Keratinocyte (primary cell): ENCODE data around the gene RAB11FIP4. TPM values are rescaled to one million over a fixed set of nuclear protein-coding genes. Genes with fewer than 3 reads are reported as not detected.

ENCODE experiments used
- DNase-seq: peaks from one replicate; pipeline ENCODE4 v3.0.0-alpha.2; 2011; ENCODE audit warnings: low read depth, missing footprints, low spot score
- FAIRE-seq: peaks from 2 replicates; lab custom pipeline; 2011; peaks lifted over from hg19 to GRCh38; lab: Jason Lieb, UNC
- H2AFZ ChIP-seq: 2 replicates; pipeline ENCODE4 v1.6.0; 2012; ENCODE audit warnings: low read length, control low read depth, inconsistent platforms; ENCODE audit not compliant: control insufficient read depth
- H3K27ac ChIP-seq: 2 replicates; pipeline ENCODE4 v1.5.1; 2011; ENCODE audit warnings: low read length; ENCODE audit not compliant: control insufficient read depth, insufficient read depth
- H3K27me3 ChIP-seq: 3 replicates; pipeline ENCODE4 v1.6.0; 2011; ENCODE audit warnings: low read length; ENCODE audit not compliant: control insufficient read depth, insufficient read depth; ENCODE audit errors: extremely low read depth
- H3K36me3 ChIP-seq, 2 experiments: 2 replicates in 1 of 2; 3 replicates in 1 of 2; pipeline ENCODE4 v1.5.1; 2011; ENCODE audit warnings: low read length in 2 of 2, mild to moderate bottlenecking in 1 of 2; ENCODE audit not compliant: control insufficient read depth in 2 of 2, insufficient read depth in 2 of 2; ENCODE audit errors: extremely low read depth in 1 of 2
- H3K4me1 ChIP-seq: 3 replicates; pipeline ENCODE4 v1.5.1; 2011; ENCODE audit warnings: low read length; ENCODE audit not compliant: control insufficient read depth, insufficient read depth; ENCODE audit errors: extremely low read depth
- H3K4me2 ChIP-seq: 3 replicates; pipeline ENCODE4 v1.6.0; 2011; ENCODE audit warnings: low read depth, low read length; ENCODE audit not compliant: control insufficient read depth, insufficient read depth; ENCODE audit errors: extremely low read depth
- H3K4me3 ChIP-seq, 3 experiments: fragments of 200-600 bp in 1 of 3; sonication (generic) in 1 of 3; 2 replicates in 2 of 3; 3 replicates in 1 of 3; pipeline ENCODE4 v1.5.1; 2011 to 2016; ENCODE audit warnings: low read length in 3 of 3, mild to moderate bottlenecking in 3 of 3, control low read depth in 2 of 3, inconsistent platforms in 1 of 3, low read depth in 1 of 3, mixed read lengths in 1 of 3, mixed run types in 1 of 3, moderate library complexity in 1 of 3; ENCODE audit not compliant: control insufficient read depth in 2 of 3, insufficient read depth in 2 of 3; ENCODE audit errors: extremely low read depth in 1 of 3
- H3K79me2 ChIP-seq: 2 replicates; pipeline ENCODE4 v1.6.0; 2012; ENCODE audit warnings: low read length; ENCODE audit not compliant: control insufficient read depth, insufficient read depth
- H3K9ac ChIP-seq: 3 replicates; pipeline ENCODE4 v1.6.0; 2011; ENCODE audit warnings: low read length; ENCODE audit not compliant: control insufficient read depth, insufficient read depth; ENCODE audit errors: extremely low read depth
- H3K9me1 ChIP-seq: 3 replicates; pipeline ENCODE4 v1.6.0; 2011; ENCODE audit warnings: low read length; ENCODE audit not compliant: control insufficient read depth, insufficient read depth; ENCODE audit errors: extremely low read depth
- H3K9me3 ChIP-seq: 2 replicates; pipeline ENCODE4 v1.5.1; 2012; ENCODE audit warnings: low read depth, low read length; ENCODE audit not compliant: control insufficient read depth
- H4K20me1 ChIP-seq: 3 replicates; pipeline ENCODE4 v1.6.0; 2011; ENCODE audit warnings: low read length; ENCODE audit not compliant: control insufficient read depth, insufficient read depth; ENCODE audit errors: extremely low read depth
- EZH2 ChIP-seq: IDR thresholded peaks from one replicate; pipeline ENCODE4 v1.6.1; 2012; ENCODE audit warnings: inconsistent platforms, mild to moderate bottlenecking, low read length, moderate library complexity
- dilution Hi-C: fragments of 300-500 bp; cut with MboI; formaldehyde crosslinking; loops from one replicate; pipeline ENCODE4 v1.7.0; 2020; ENCODE audit warnings: low sequenced_read_pairs; ENCODE audit not compliant: extremely low pct_ligation_motif_present
- polyA plus RNA-seq, 5 experiments: library from polyadenylated mRNA; depleted of rRNA in 3 of 5; stranded (reverse) in 3 of 5; stranded (forward) in 1 of 5; unstranded in 1 of 5; fragments of >200 nt; gene quantifications; 1 replicate in 1 of 5; 2 replicates in 3 of 5; 3 replicates in 1 of 5; pipeline versions ENCODE4 v1.2.1 to v1.2.3, GENCODE V29; 2011 to 2012; ENCODE audit warnings: missing spikeins in 2 of 5, low read depth in 1 of 5, low replicate concordance in 1 of 5
- TF ChIP-seq, protein P1 (sequence below), 3 experiments: IDR thresholded peaks in 1 of 3; conservative IDR thresholded peaks in 1 of 3; optimal IDR thresholded peaks in 1 of 3; 2 replicates in 2 of 3; 3 replicates in 1 of 3; pipeline versions ENCODE3 to v1.5.1; 2011; ENCODE audit warnings: low read length in 3 of 3, mild to moderate bottlenecking in 3 of 3, moderate library complexity in 2 of 3, control low read depth in 1 of 3, inconsistent platforms in 1 of 3; ENCODE audit not compliant: insufficient read depth in 2 of 3; ENCODE audit errors: extremely low read depth in 1 of 3

The RAB11FIP4 gene
- polyA plus RNA-seq, 1 donor (not counting 4 experiments of a cell fraction or from before 2014, with no cell fraction given) = 9.1 TPM

DNA sequence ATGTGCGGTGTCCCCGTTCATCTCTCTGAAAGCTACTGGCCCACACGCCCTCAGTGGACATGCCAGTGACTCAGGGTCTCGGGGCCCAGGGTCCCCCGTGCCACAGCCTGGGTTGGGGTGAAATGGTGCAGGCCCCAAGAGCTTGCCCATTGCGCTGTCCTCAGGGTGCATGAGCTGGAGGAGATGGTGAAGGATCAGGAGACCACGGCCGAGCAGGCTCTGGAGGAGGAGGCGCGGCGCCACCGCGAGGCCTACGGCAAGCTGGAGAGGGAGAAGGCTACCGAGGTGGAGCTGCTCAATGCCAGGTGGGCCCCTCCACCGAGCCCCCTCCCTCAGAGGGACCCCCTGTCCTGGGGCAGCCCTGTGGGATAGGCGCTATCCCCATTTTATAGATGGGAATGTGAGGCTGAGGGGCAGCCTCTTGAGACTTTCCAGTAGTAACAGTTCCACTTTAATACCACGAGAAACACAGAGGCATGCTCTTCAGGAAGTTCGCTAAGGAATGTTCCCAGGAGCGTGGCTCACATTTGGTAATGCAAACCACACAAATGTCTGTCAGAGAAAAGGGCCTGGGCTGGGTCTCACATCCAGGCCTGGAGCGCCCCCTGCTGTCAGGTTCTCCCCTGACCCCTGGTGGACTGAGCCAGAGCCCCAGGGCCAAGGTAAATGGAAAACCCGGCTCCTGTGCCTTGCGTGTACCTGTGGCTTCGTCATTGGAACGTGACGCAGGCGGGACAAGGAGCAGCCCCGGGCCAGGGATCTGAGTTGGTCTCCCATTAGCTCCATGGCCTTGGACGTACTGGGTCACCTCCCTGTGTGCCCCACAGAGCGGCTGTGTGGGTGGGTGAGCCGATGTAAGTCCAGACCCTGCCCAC lies 133.7 kb downstream of the RAB11FIP4 start:
- dilution Hi-C loops = no loop called here
- Histone ChIP-seq H3K36me3 (peaks cover 2 to 21% of the 10 kb centered on the region in 2 experiments), H3K27ac (no peak overlapping the region), H3K79me2 (no peaks in the 10 kb centered on the region), H3K9me3 (peaks cover 9% of the 10 kb centered on the region), H3K27me3 (no peaks in the 10 kb centered on the region), H4K20me1 (no peaks in the 10 kb centered on the region), H3K4me2 (no peak overlapping the region), H3K9ac (no peak overlapping the region), H3K4me1 (peaks cover 5% of the 10 kb centered on the region), H3K4me3 (no peak overlapping the region), H3K9me1 (no peaks in the 10 kb centered on the region), H2AFZ (no peak overlapping the region)
- TF ChIP-seq, protein P1, sequence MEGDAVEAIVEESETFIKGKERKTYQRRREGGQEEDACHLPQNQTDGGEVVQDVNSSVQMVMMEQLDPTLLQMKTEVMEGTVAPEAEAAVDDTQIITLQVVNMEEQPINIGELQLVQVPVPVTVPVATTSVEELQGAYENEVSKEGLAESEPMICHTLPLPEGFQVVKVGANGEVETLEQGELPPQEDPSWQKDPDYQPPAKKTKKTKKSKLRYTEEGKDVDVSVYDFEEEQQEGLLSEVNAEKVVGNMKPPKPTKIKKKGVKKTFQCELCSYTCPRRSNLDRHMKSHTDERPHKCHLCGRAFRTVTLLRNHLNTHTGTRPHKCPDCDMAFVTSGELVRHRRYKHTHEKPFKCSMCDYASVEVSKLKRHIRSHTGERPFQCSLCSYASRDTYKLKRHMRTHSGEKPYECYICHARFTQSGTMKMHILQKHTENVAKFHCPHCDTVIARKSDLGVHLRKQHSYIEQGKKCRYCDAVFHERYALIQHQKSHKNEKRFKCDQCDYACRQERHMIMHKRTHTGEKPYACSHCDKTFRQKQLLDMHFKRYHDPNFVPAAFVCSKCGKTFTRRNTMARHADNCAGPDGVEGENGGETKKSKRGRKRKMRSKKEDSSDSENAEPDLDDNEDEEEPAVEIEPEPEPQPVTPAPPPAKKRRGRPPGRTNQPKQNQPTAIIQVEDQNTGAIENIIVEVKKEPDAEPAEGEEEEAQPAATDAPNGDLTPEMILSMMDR (optimal IDR thresholded peaks at IDR 0.05 in 1 of 3, IDR thresholded peaks at IDR 0.05 in 1 of 3, conservative IDR thresholded peaks at IDR 0.05 in 1 of 3; ENCODE audit: extremely low read depth in 1 of 3, insufficient read depth in 2 of 3, low read length in 3 of 3) = peak; percentile 86 to 96 (median 94)
- TF ChIP-seq EZH2 = no peak
- FAIRE-seq = peak; percentile 92
- DNase-seq = peak; percentile 21

DNA sequence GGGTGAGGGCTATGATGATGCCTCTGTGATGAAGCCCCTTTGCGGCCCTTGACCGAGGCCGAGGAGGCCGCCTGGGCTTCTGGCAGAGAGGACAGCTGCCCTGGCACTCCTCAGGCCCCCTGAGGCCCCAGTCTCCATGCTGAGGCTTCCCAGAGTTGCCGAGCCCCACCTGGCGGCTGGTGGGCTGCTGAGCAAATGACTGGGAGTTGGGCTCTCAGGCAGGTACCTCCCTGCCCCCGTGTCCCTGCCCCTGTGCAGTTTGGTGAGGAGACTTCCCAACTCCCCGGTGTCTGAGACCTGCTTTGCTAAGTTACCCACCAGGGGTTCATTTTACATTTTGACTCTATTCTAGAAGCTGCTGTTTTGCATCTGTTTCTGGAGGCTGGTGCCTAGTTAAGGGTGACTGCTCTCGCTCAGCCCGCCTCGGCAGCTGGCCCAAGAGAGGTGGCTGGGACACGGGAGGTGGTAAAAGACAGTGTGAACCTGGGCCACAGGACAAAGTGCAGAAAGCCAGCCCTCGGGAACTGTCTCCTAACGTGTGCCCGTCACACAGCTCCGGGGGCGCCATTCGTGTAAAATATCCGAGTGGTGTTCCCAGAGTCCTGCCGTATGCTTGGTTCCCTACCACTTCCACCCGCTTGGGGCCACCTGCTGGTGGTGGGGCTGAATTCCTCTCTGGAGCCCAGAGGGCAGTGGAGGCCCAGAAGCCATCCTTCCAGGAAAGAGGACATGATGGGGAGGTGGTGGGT lies 134.5 kb downstream of the RAB11FIP4 start:
- no peak for FAIRE-seq
- H3K9me1 ChIP-seq = no peaks in the 10 kb centered on the region
- TF ChIP-seq, protein P1 (optimal IDR thresholded peaks at IDR 0.05 in 1 of 3, IDR thresholded peaks at IDR 0.05 in 1 of 3, conservative IDR thresholded peaks at IDR 0.05 in 1 of 3; ENCODE audit: extremely low read depth in 1 of 3, insufficient read depth in 2 of 3, low read length in 3 of 3) = peak in 2 of 3 experiments; percentile 19 to 50
- no peak for TF ChIP-seq EZH2
- no peaks in the 10 kb centered on the region for H3K27me3 ChIP-seq
- H3K4me3 ChIP-seq = no peak overlapping the region
- no peak for DNase-seq
- no peak overlapping the region for H3K9ac ChIP-seq
- no peak overlapping the region for H3K4me2 ChIP-seq
- H3K27ac ChIP-seq = no peak overlapping the region
- peaks cover 9% of the 10 kb centered on the region for H3K9me3 ChIP-seq
- peaks cover 5% of the 10 kb centered on the region for H3K4me1 ChIP-seq
- no peaks in the 10 kb centered on the region for H4K20me1 ChIP-seq
- H3K79me2 ChIP-seq = no peaks in the 10 kb centered on the region
- no peak overlapping the region for H2AFZ ChIP-seq
- peaks cover 3 to 27% of the 10 kb centered on the region in 2 experiments for H3K36me3 ChIP-seq
- dilution Hi-C loops = no loop called here
